ENCODE measurements around the gene ENTPD7.

The ENTPD7 gene

GRCh38 chr10:99754670-99755069, 95.4 kb downstream of the ENTPD7 start:
- DNase-seq (ENCODE audit: low read depth) = no peak
- peaks cover 42% of the 10 kb centered on the region for H3K4me1 ChIP-seq (ENCODE audit: control insufficient read depth, insufficient read depth, low read length)
- H3K9ac ChIP-seq (ENCODE audit: low read length) = peak overlapping the region; percentile 17
- no peaks in the 10 kb centered on the region for H3K9me3 ChIP-seq (ENCODE audit: control insufficient read depth, low read length)
- H3K4me3 ChIP-seq (ENCODE audit: low read length) = no peak overlapping the region
- peaks cover 89% of the 10 kb centered on the region for H3K36me3 ChIP-seq (ENCODE audit: control insufficient read depth, insufficient read depth, low read length, severe bottlenecking)
- no peaks in the 10 kb centered on the region for H3K27me3 ChIP-seq (replicated peaks; ENCODE audit: control insufficient read depth, insufficient read depth, low read length)

Data from adipocyte (in vitro differentiated cells).